Smooth muscle cell of the umbilical artery (primary cell): ENCODE results near the gene ZNF558. TPM values are rescaled to one million over a fixed set of nuclear protein-coding genes. Genes with fewer than 3 reads are reported as not detected.

ENCODE experiments used
- total RNA-seq: library from RNA; depleted of rRNA; stranded (reverse); fragments of >200 nt; gene quantifications from 2 replicates; pipeline ENCODE4 v1.2.3, GENCODE V29; 2014

ZNF558 gene
- 20.2 and 25.3 TPM in 2 replicates for total RNA-seq

GRCh38 chr19:8832132-8833021, at the start of gene ZNF558, which contains the start of gene MBD3L1:
TSS of gene ZNF558 (minus strand) at chr19:8832304. CDS start at chr19:8822659, 9,645 bp downstream.
TSS of gene MBD3L1 (plus strand) at chr19:8832377. CDS start at chr19:8842679, 10,302 bp downstream.

Other genes with a start within 250 kb of the ZNF558 start
- gene ADAMTS10, start 221.6 kb downstream of the ZNF558 start, total RNA-seq = 11.9 and 21.7 TPM in 2 replicates
- gene NFILZ, start 201.7 kb downstream of the ZNF558 start, total RNA-seq = not detected in 2 replicates
- not detected in 2 replicates for gene ACTL9, start 133.5 kb downstream of the ZNF558 start, total RNA-seq
- not detected in 2 replicates for gene OR2Z1, start 110.7 kb downstream of the ZNF558 start, total RNA-seq
- gene MBD3L1, start 73 bp upstream of the ZNF558 start, total RNA-seq = not detected in 2 replicates
- not detected in 2 replicates for gene MUC16, start 178.1 kb upstream of the ZNF558 start, total RNA-seq